K562 treated with DMSO at 1 percent for 48 hours (cell line): Measurements from ENCODE around the gene BNIP3. TPM values are rescaled to one million over a fixed set of nuclear protein-coding genes. Genes with fewer than 3 reads are reported as not detected.

Experiments
- total RNA-seq: library from RNA; unstranded; fragments of 300-600 nt; gene quantifications from 2 replicates; pipeline ENCODE4 v1.2.3, GENCODE V29; 2022; ENCODE audit warnings: low replicate concordance; ENCODE audit errors: extremely low read depth

BNIP3 gene, protein sequence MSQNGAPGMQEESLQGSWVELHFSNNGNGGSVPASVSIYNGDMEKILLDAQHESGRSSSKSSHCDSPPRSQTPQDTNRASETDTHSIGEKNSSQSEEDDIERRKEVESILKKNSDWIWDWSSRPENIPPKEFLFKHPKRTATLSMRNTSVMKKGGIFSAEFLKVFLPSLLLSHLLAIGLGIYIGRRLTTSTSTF
- total RNA-seq = not detected in 2 replicates

DNA sequence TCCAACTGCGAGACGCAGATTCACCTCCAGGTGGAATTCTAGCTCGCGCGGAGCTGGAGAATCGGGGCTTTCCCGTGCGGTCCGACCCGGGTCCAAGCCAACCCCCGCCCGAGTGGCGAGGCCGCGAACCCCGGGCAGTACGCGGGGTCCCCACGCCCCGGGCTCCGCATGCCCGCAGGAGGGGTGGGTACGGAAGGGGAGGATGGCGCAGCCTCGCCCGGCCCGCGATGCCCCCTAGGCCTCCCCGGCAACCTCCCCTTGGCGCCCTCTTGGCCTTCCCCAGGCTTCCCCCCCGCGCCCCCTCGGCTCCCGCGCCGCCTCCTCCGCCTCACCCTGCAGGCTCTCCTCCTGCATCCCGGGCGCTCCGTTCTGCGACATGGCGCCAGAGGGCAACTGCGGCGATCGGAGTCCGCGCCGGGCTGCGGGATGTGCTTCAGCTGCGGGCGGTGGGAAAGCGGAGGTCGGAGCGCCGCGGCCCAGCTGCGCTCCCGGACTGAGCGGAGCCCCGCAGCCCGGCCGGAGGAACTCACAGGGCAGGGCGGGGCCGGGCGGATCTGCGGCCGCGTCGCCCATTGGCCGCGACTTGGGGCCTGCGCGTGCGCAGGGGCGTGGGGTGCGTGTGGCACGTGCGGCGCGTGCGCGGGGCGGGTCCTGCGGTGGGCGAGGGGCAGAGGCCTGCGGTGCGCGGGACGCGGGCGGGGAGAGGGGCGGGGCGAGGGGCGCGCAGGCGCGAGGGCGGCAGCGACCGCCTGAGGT is at the start of gene BNIP3:
Gene BNIP3 (minus strand): TSS at position 495 of the 756 bp plus-strand sequence. CDS start 117 bp downstream, at position 378.

Other genes starting within 250 kb of the BNIP3 start
- not detected in 2 replicates for gene PPP2R2D, start 80.9 kb downstream of the BNIP3 start, total RNA-seq
- not detected in 2 replicates for gene JAKMIP3, start 84.0 kb upstream of the BNIP3 start, total RNA-seq
- gene DPYSL4, start 205.0 kb upstream of the BNIP3 start, total RNA-seq = not detected in 2 replicates